K562 (cell line): ENCODE results near the gene GMDS. TPM values are rescaled to one million over a fixed set of nuclear protein-coding genes. Genes with fewer than 3 reads are reported as not detected.

Experiments used
- ATAC-seq: fragments of 200-7000 bp; cut with Tn5 transposase; 3 replicates; pipeline ENCODE4 v1.9.1; 2020; ENCODE audit warnings: moderate library complexity
- BruUV-seq: library from RNA; stranded (reverse); fragments of 400-500 nt; replicated peaks from 2 replicates; lab custom pipeline; 2021; lab: Mats Ljungman, UMichigan
- CTCF ChIA-PET: fragments of 300-600 bp; formaldehyde crosslinking; extraction: SDS; loops from one replicate; lab custom pipeline; 2021; ENCODE audit warnings: low intra/inter-chr PET ratio; lab: Yijun Ruan, JAX
- POLR2A ChIA-PET: fragments of 300-600, 350-650 bp; sonication (Branson Sonifier 250); formaldehyde crosslinking; extraction: SDS; loops from one replicate; lab custom pipeline; 2021; ENCODE audit warnings: antibody characterized with exemption, inconsistent platforms; lab: Yijun Ruan, JAX
- DNase-seq, 4 experiments: peaks; one replicate each; pipeline versions ENCODE4 v3.0.0 to v3.0.0-alpha.2; 2011 to 2018; ENCODE audit warnings: low spot score in 3 of 4, mixed read lengths in 3 of 4; ENCODE audit errors: extremely low read depth in 1 of 4
- FAIRE-seq: peaks from 2 replicates; lab custom pipeline; 2011; peaks lifted over from hg19 to GRCh38; lab: Jason Lieb, UNC
- H2AFZ ChIP-seq: 2 replicates; pipeline ENCODE4 v1.6.0; 2011; ENCODE audit warnings: low read depth, low read length, control low read depth, inconsistent platforms
- H3K27ac ChIP-seq: fragments of 200-600 bp; 3 replicates; pipeline ENCODE4 v1.8.0; 2011; ENCODE audit warnings: low read depth, mild to moderate bottlenecking, control low read depth, inconsistent platforms, low read length, moderate library complexity, mixed read lengths; ENCODE audit errors: extremely low read depth
- H3K27me3 ChIP-seq, 2 experiments: fragments of 300-600 bp in 1 of 2; 2 replicates in 1 of 2; 3 replicates in 1 of 2; pipeline versions ENCODE4 v1.6.0 to v1.8.0; 2011; ENCODE audit warnings: inconsistent platforms in 2 of 2, low read length in 2 of 2, mild to moderate bottlenecking in 1 of 2, mixed read lengths in 1 of 2, moderate library complexity in 1 of 2; ENCODE audit not compliant: control insufficient read depth in 2 of 2, insufficient read depth in 2 of 2
- H3K36me3 ChIP-seq: fragments of 300-600 bp; 3 replicates; pipeline ENCODE4 v1.8.0; 2011; ENCODE audit warnings: mild to moderate bottlenecking, low read length, inconsistent platforms; ENCODE audit not compliant: control insufficient read depth, insufficient read depth
- H3K4me1 ChIP-seq, 2 experiments: fragments of 200-600 bp in 1 of 2; replicated peaks in 1 of 2; 2 replicates in 1 of 2; 3 replicates in 1 of 2; pipeline versions ENCODE4 v1.5.1 to v1.8.0; 2011; ENCODE audit warnings: inconsistent platforms in 2 of 2, low read length in 2 of 2, mild to moderate bottlenecking in 1 of 2, mixed read lengths in 1 of 2, moderate library complexity in 1 of 2; ENCODE audit not compliant: control insufficient read depth in 2 of 2, insufficient read depth in 2 of 2
- H3K4me2 ChIP-seq: 2 replicates; pipeline ENCODE4 v1.6.1; 2011; ENCODE audit warnings: low read length, control low read depth, inconsistent platforms, mixed read lengths; ENCODE audit not compliant: insufficient read depth
- H3K4me3 ChIP-seq: fragments of 200-600 bp; sonication (generic), shearing (Covaris generic); 2 replicates; pipeline ENCODE4 v1.5.1; 2016; ENCODE audit warnings: control low read depth, inconsistent platforms
- H3K79me2 ChIP-seq: fragments of 200-600 bp; 3 replicates; pipeline ENCODE4 v1.8.0; 2011; ENCODE audit warnings: low read length, inconsistent platforms; ENCODE audit not compliant: control insufficient read depth, insufficient read depth
- H3K9ac ChIP-seq, 2 experiments: 2 replicates each; pipeline versions ENCODE4 v1.6.0 to v1.6.1; 2011; ENCODE audit warnings: low read depth in 2 of 2, low read length in 2 of 2, control low read depth in 1 of 2, inconsistent platforms in 1 of 2, mild to moderate bottlenecking in 1 of 2, mixed read lengths in 1 of 2; ENCODE audit not compliant: insufficient read depth in 1 of 2
- H3K9me1 ChIP-seq: one replicate; pipeline ENCODE4 v1.6.0; 2011; ENCODE audit warnings: inconsistent platforms, mild to moderate bottlenecking, low read length, moderate library complexity; ENCODE audit not compliant: control insufficient read depth, insufficient read depth
- H3K9me3 ChIP-seq: replicated peaks from 2 replicates; pipeline ENCODE4 v1.5.1; 2011; ENCODE audit warnings: low read depth, low read length, inconsistent platforms; ENCODE audit not compliant: control insufficient read depth, insufficient read depth
- H4K20me1 ChIP-seq: replicated peaks from 2 replicates; pipeline ENCODE4 v1.6.1; 2011; ENCODE audit warnings: low read length, inconsistent platforms, mixed read lengths; ENCODE audit not compliant: control insufficient read depth, insufficient read depth
- WGBS: fragments of 100-300 bp; shearing (Covaris generic); methylation state at CpG from one replicate; pipeline ENCODE4 v1.1.6; 2016; ENCODE audit warnings: low coverage, mixed read lengths; ENCODE audit not compliant: insufficient coverage; ENCODE audit errors: missing lambda C conversion rate; 5-methylcytosine and 5-hydroxymethylcytosine counted together
- in situ Hi-C: fragments of 300-500 bp; cut with MboI; formaldehyde crosslinking; loops from 4 replicates; pipeline ENCODE4 v1.15.0; 2018; ENCODE audit warnings: inconsistent platforms, mixed read lengths
- intact Hi-C: fragments of 100-400 bp; cut with micrococcal nuclease; formaldehyde crosslinking; loops from 2 replicates; pipeline ENCODE4 v1.14.2; 2022
- polyA plus RNA-seq, 8 experiments: library from polyadenylated mRNA; depleted of rRNA in 4 of 8; stranded (reverse) in 5 of 8; unstranded in 3 of 8; fragments of >200 nt; fragmentation: Nextera tagmentation in 2 of 8; fragmentation: Illumina TruSeq in 1 of 8; extraction: Ambion mirVana in 2 of 8; extraction: Trizol in 1 of 8; gene quantifications; 2 replicates each; pipeline versions ENCODE4 v1.2.1 to v1.2.3, GENCODE V29; 2011 to 2014; ENCODE audit warnings: inconsistent platforms in 1 of 8, missing spikeins in 1 of 8
- total RNA-seq, 7 experiments: library from RNA; depleted of rRNA in 6 of 7; stranded (reverse); fragments of >200 nt in 6 of 7; fragmentation: Illumina TruSeq in 2 of 7; extraction: Trizol in 2 of 7; gene quantifications; 2 replicates each; pipeline versions ENCODE4 v1.2.1 to v1.2.3, GENCODE V29; 2011 to 2021; ENCODE audit warnings: low replicate concordance in 1 of 7
- TF ChIP-seq, protein P1 (sequence below), 2 experiments: fragments of 450-650 bp in 1 of 2; sonication (generic) in 1 of 2; formaldehyde crosslinking in 1 of 2; IDR thresholded peaks; 2 replicates each; pipeline versions ENCODE4 v1.7.1 to v1.9.0; 2016 to 2022; ENCODE audit warnings: inconsistent platforms in 1 of 2, mild to moderate bottlenecking in 1 of 2, missing genetic modification reagents in 1 of 2

The GMDS gene
- total and polyA plus RNA-seq, 9 of the 15 experiments (the other 6 are each of a cell fraction or from before 2014, with no cell fraction given), result 0.48 to 31.8 (median 13.4) TPM

DNA sequence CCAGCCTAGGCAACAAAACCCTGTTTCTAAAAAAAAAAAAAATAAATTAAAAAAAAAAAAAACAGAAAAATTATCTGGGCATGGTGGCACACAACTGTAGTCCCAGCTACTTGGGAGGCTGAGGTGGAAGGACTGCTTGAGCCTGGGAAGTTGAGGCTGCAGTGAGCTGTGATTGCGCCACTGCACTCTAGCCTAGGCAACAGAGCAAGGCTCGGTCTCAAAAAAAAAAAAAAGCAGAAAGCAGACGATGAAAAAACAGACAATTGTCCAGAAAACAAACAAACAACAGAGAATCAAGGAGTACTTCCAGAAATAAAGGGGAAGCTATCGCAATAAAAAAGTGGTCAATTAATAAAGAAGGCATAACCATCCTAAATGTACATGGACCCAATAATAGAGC lies 229.4 kb downstream of the GMDS start:
- WGBS, result 4% methylated on average over 4 of the region's 4 CpGs
- no peak overlapping the region for H3K9ac ChIP-seq
- H3K27ac ChIP-seq, result no peak overlapping the region
- no peaks in the 10 kb centered on the region for H3K79me2 ChIP-seq
- H3K4me3 ChIP-seq, result no peak overlapping the region
- no peak overlapping the region for H2AFZ ChIP-seq
- TF ChIP-seq, protein P1, sequence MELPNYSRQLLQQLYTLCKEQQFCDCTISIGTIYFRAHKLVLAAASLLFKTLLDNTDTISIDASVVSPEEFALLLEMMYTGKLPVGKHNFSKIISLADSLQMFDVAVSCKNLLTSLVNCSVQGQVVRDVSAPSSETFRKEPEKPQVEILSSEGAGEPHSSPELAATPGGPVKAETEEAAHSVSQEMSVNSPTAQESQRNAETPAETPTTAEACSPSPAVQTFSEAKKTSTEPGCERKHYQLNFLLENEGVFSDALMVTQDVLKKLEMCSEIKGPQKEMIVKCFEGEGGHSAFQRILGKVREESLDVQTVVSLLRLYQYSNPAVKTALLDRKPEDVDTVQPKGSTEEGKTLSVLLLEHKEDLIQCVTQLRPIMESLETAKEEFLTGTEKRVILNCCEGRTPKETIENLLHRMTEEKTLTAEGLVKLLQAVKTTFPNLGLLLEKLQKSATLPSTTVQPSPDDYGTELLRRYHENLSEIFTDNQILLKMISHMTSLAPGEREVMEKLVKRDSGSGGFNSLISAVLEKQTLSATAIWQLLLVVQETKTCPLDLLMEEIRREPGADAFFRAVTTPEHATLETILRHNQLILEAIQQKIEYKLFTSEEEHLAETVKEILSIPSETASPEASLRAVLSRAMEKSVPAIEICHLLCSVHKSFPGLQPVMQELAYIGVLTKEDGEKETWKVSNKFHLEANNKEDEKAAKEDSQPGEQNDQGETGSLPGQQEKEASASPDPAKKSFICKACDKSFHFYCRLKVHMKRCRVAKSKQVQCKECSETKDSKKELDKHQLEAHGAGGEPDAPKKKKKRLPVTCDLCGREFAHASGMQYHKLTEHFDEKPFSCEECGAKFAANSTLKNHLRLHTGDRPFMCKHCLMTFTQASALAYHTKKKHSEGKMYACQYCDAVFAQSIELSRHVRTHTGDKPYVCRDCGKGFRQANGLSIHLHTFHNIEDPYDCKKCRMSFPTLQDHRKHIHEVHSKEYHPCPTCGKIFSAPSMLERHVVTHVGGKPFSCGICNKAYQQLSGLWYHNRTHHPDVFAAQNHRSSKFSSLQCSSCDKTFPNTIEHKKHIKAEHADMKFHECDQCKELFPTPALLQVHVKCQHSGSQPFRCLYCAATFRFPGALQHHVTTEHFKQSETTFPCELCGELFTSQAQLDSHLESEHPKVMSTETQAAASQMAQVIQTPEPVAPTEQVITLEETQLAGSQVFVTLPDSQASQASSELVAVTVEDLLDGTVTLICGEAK (IDR thresholded peaks at IDR 0.05), result no peak
- TF ChIP-seq, protein P1 (CRISPR knock-in tag; IDR thresholded peaks at IDR 0.05), result no peak
- intact Hi-C loops (no loop called here), in situ Hi-C loops (no loop called here)
- CTCF ChIA-PET, result no interaction called here
- FAIRE-seq (no peak), DNase-seq (no peak), ATAC-seq (no peak)
- no peaks in the 10 kb centered on the region for H3K4me1 ChIP-seq
- no peaks in the 10 kb centered on the region for H3K27me3 ChIP-seq
- H3K4me2 ChIP-seq, result no peak overlapping the region
- no TSS peak for BruUV-seq
- no peaks in the 10 kb centered on the region for H3K9me1 ChIP-seq
- H3K36me3 ChIP-seq, result no peaks in the 10 kb centered on the region
- H4K20me1 ChIP-seq, result no peaks in the 10 kb centered on the region
- POLR2A ChIA-PET, result interaction anchor here (0.9 to 1.2 kb wide), 2 partner anchors 12 to 28 kb away, joined by 3 to 4 read pairs; no protein-coding TSS in a partner anchor
- H3K9me3 ChIP-seq, result no peaks in the 10 kb centered on the region
